Osteoblast (primary cell): Measurements from ENCODE around the gene MARK3. TPM values are rescaled to one million over a fixed set of nuclear protein-coding genes. Genes with fewer than 3 reads are reported as not detected.

Experiments used
- DNase-seq: peaks from one replicate; pipeline ENCODE4 v3.0.0; 2011; ENCODE audit warnings: low spot score, mixed read lengths; ENCODE audit not compliant: insufficient read length; ENCODE audit errors: missing footprints
- H2AFZ ChIP-seq: 2 replicates; pipeline ENCODE4 v1.6.0; 2011; ENCODE audit warnings: mild to moderate bottlenecking, low read length
- H3K27ac ChIP-seq: 2 replicates; pipeline ENCODE4 v1.5.1; 2011; ENCODE audit warnings: mild to moderate bottlenecking, low read depth, low read length, moderate library complexity
- H3K27me3 ChIP-seq: 2 replicates; pipeline ENCODE4 v1.6.0; 2012; ENCODE audit warnings: mild to moderate bottlenecking, control low read depth, inconsistent platforms, low read length, moderate library complexity; ENCODE audit not compliant: insufficient read depth
- H3K36me3 ChIP-seq: 2 replicates; pipeline ENCODE4 v1.5.1; 2011; ENCODE audit warnings: mild to moderate bottlenecking, low read length, control low read depth, moderate library complexity; ENCODE audit not compliant: insufficient read depth
- H3K4me1 ChIP-seq: 2 replicates; pipeline ENCODE4 v1.5.1; 2011; ENCODE audit warnings: mild to moderate bottlenecking, low read length, control low read depth, moderate library complexity; ENCODE audit not compliant: insufficient read depth
- H3K4me2 ChIP-seq: 2 replicates; pipeline ENCODE4 v1.6.0; 2011; ENCODE audit warnings: mild to moderate bottlenecking, low read length; ENCODE audit not compliant: insufficient read depth
- H3K4me3 ChIP-seq: fragments of 200-600 bp; sonication (generic); 3 replicates; pipeline ENCODE4 v1.5.1; 2012; ENCODE audit warnings: mild to moderate bottlenecking, low read length, inconsistent platforms; ENCODE audit not compliant: insufficient read depth
- H3K79me2 ChIP-seq: 2 replicates; pipeline ENCODE4 v1.6.0; 2012; ENCODE audit warnings: mild to moderate bottlenecking, low read length, control low read depth, inconsistent platforms; ENCODE audit not compliant: insufficient read depth
- H3K9me3 ChIP-seq: 2 replicates; pipeline ENCODE4 v1.5.1; 2011; ENCODE audit warnings: low read depth, low read length, control low read depth
- H4K20me1 ChIP-seq: 2 replicates; pipeline ENCODE4 v1.6.0; 2012; ENCODE audit warnings: mild to moderate bottlenecking, low read length, control low read depth; ENCODE audit not compliant: insufficient read depth
- CTCF ChIP-seq: IDR thresholded peaks from 2 replicates; pipeline ENCODE4 v1.5.1; 2011; ENCODE audit warnings: mild to moderate bottlenecking, low read depth, low read length, moderate library complexity; ENCODE audit errors: extremely low read depth
- total RNA-seq: library from RNA; depleted of rRNA; stranded (reverse); fragments of >200 nt; gene quantifications from 2 replicates; pipeline ENCODE4 v1.2.3, GENCODE V29; 2012

The MARK3 gene
- total RNA-seq, 1 donor: 101 TPM

GRCh38 chr14:103488071-103488470 lies 102.9 kb downstream of the MARK3 start:
- H3K4me2 ChIP-seq: no peak overlapping the region
- H3K36me3 ChIP-seq: peaks cover 63% of the 10 kb centered on the region
- peak overlapping the region; percentile 76 for H3K27ac ChIP-seq
- H3K9me3 ChIP-seq: no peaks in the 10 kb centered on the region
- TF ChIP-seq CTCF: no peak
- H3K4me1 ChIP-seq: peaks cover 20% of the 10 kb centered on the region
- DNase-seq: no peak
- peaks cover 2% of the 10 kb centered on the region for H4K20me1 ChIP-seq
- H2AFZ ChIP-seq: no peak overlapping the region
- no peaks in the 10 kb centered on the region for H3K27me3 ChIP-seq
- peaks cover 11% of the 10 kb centered on the region for H3K79me2 ChIP-seq
- no peak overlapping the region for H3K4me3 ChIP-seq

- no peak overlapping the region for H2AFZ ChIP-seq
- peaks cover 2% of the 10 kb centered on the region for H4K20me1 ChIP-seq
- H3K4me1 ChIP-seq: peaks cover 16% of the 10 kb centered on the region
- H3K9me3 ChIP-seq: no peaks in the 10 kb centered on the region
- no peak for TF ChIP-seq CTCF
- H3K27ac ChIP-seq: peak overlapping the region; percentile 76
- H3K79me2 ChIP-seq: peaks cover 11% of the 10 kb centered on the region
- H3K27me3 ChIP-seq: no peaks in the 10 kb centered on the region
- H3K36me3 ChIP-seq: peaks cover 63% of the 10 kb centered on the region
- H3K4me2 ChIP-seq: peak overlapping the region; percentile 4
- peak; percentile 48 for DNase-seq
- H3K4me3 ChIP-seq: no peak overlapping the region
Observed at GRCh38 chr14:103488960-103489359, 103.7 kb downstream of the MARK3 start.

GRCh38 chr14:103489621-103490020 lies 104.4 kb downstream of the MARK3 start:
- no peak overlapping the region for H3K4me3 ChIP-seq
- H3K4me2 ChIP-seq: no peak overlapping the region

GRCh38 chr14:103491691-103492090 lies 106.5 kb downstream of the MARK3 start:
- Histone ChIP-seq H3K4me1 (peaks cover 16% of the 10 kb centered on the region), H3K9me3 (no peaks in the 10 kb centered on the region), H3K27ac (no peak overlapping the region), H3K79me2 (peaks cover 8% of the 10 kb centered on the region), H3K27me3 (no peaks in the 10 kb centered on the region), H3K4me2 (no peak overlapping the region), H4K20me1 (peaks cover 2% of the 10 kb centered on the region), H3K4me3 (no peak overlapping the region), H2AFZ (no peak overlapping the region), H3K36me3 (peaks cover 68% of the 10 kb centered on the region)
- no peak for DNase-seq
- no peak for TF ChIP-seq CTCF

More at GRCh38 chr14:103489621-103490020, 104.4 kb downstream of the MARK3 start:
- H4K20me1 ChIP-seq: peaks cover 2% of the 10 kb centered on the region
- no peaks in the 10 kb centered on the region for H3K27me3 ChIP-seq
- peak overlapping the region; percentile 76 for H3K27ac ChIP-seq
- no peaks in the 10 kb centered on the region for H3K9me3 ChIP-seq
- DNase-seq: peak; percentile 22
- H3K36me3 ChIP-seq: peaks cover 60% of the 10 kb centered on the region
- peaks cover 11% of the 10 kb centered on the region for H3K79me2 ChIP-seq
- H3K4me1 ChIP-seq: peaks cover 16% of the 10 kb centered on the region
- no peak overlapping the region for H2AFZ ChIP-seq
- no peak for TF ChIP-seq CTCF
